Progenitor cell of endocrine pancreas (in vitro differentiated cells): ENCODE measurements around the gene FANCL. TPM values are rescaled to one million over a fixed set of nuclear protein-coding genes. Genes with fewer than 3 reads are reported as not detected.

Experiments
- DNase-seq: peaks from one replicate; pipeline ENCODE4 v3.0.0; 2021; ENCODE audit warnings: low spot score; ENCODE audit not compliant: unreplicated experiment
- H3K27ac Mint-ChIP-seq: 2 replicates; pipeline ENCODE4 v1.8.0; 2021; ENCODE audit warnings: mild to moderate bottlenecking, moderate library complexity, mixed read lengths
- H3K27me3 Mint-ChIP-seq: 2 replicates; pipeline ENCODE4 v1.8.0; 2021; ENCODE audit warnings: mixed read lengths
- H3K36me3 Mint-ChIP-seq: 2 replicates; pipeline ENCODE4 v1.8.0; 2022; ENCODE audit warnings: mixed read lengths; ENCODE audit not compliant: insufficient read depth
- H3K4me1 Mint-ChIP-seq: 2 replicates; pipeline ENCODE4 v1.8.0; 2021; ENCODE audit warnings: low read depth, mixed read lengths
- H3K4me3 Mint-ChIP-seq: 2 replicates; pipeline ENCODE4 v1.8.0; 2021; ENCODE audit warnings: low read depth, mild to moderate bottlenecking, moderate library complexity, mixed read lengths
- H3K9me3 Mint-ChIP-seq: 2 replicates; pipeline ENCODE4 v1.8.0; 2021; ENCODE audit warnings: low read depth, mixed read lengths
- CTCF ChIP-seq: fragments of 200-600 bp; sonication (generic); IDR thresholded peaks from one replicate; pipeline ENCODE4 v1.5.0; 2021; ENCODE audit warnings: antibody characterized with exemption, mild to moderate bottlenecking; ENCODE audit not compliant: unreplicated experiment
- total RNA-seq: library from RNA; stranded (reverse); gene quantifications from 2 replicates; pipeline ENCODE4 v1.2.1, GENCODE V29; 2021

Gene FANCL
- total RNA-seq, 1 donor from 2014 or later = 40.0 TPM

DNA sequence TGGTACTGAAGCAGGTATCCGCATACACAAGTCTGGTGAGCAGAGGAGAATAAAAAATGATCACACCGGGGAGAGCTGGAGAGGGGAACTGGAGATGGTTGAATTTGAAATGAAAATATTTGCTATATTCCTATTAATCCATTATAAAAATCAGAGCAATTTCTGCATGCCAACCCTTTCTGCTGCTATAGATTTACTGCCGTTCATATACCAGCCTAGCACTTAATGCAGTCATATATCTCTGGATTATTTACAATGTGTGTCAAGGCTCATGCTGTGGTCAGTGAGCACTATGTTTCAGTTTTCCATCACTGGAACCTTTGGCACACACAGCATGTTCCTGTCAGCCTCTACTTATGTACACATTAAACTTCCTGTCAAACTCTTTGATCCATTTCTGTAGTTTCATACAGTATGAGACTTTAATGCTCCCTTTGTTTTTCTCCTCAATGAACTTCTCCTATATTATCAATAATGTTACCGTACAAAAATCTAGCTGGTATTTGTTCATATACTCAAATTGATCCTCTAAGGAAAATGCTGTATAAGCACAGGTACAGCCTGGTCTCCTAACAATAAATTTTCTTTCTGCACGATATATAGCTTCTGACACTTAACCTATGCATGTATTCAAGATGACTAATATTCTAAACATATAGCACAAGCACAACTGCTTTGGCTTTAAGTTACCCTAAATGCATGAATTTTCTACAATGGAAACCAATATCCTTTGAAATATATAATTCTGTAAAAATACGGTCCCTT lies 36.7 kb downstream of the FANCL start:
- Mint-ChIP-seq H3K9me3 (no peaks in the 10 kb centered on the region), H3K27me3 (no peaks in the 10 kb centered on the region), H3K27ac (no peak overlapping the region), H3K36me3 (peaks cover 7% of the 10 kb centered on the region), H3K4me3 (no peak overlapping the region), H3K4me1 (peaks cover 18% of the 10 kb centered on the region)
- TF ChIP-seq CTCF = no peak
- DNase-seq = no peak

DNA sequence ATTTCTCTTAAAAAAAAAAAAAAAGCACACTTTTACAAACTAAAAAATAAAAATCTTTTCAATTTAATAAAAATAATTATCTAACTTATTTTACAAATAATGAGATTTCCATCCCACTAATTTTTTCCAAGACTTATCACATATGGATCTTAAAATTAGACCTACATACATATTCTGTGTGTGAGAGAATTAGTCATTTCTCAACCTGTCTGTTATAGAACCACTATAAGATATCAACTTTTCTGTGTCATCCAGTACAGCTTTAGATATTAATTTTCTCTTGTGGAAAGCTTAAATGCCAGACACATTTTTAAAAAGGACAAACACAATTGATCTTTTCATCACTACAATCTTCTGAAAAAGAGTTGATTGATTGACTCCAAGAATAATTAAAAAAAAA lies 38.1 kb downstream of the FANCL start:
- Mint-ChIP-seq H3K27ac (no peak overlapping the region), H3K9me3 (no peaks in the 10 kb centered on the region), H3K4me3 (no peak overlapping the region), H3K4me1 (peaks cover 13% of the 10 kb centered on the region), H3K36me3 (peaks cover 4% of the 10 kb centered on the region), H3K27me3 (no peaks in the 10 kb centered on the region)
- no peak for DNase-seq
- TF ChIP-seq CTCF = no peak

DNA sequence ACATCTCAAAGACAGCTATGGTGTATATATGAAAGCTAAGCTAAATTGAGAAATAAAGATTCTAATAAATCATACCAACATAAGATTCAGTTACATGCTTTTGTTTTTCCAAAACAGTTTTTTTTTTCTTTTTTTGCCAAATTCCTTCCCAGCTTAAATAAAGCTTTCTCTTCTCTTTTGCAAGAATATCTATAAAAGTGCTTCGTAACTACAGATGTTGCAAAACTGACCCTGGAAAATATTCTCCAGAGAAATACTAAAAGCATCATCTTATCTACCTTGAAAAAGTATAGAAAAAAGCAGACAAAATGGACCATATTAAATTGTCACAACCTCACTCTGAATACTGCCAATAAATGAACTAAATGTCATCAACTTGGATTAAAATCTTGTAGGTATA lies 38.7 kb downstream of the FANCL start:
- TF ChIP-seq CTCF = no peak
- H3K4me3 Mint-ChIP-seq = no peak overlapping the region
- peaks cover 5% of the 10 kb centered on the region for H3K36me3 Mint-ChIP-seq
- no peak for DNase-seq
- H3K4me1 Mint-ChIP-seq = peaks cover 13% of the 10 kb centered on the region
- no peaks in the 10 kb centered on the region for H3K27me3 Mint-ChIP-seq
- H3K27ac Mint-ChIP-seq = no peak overlapping the region
- H3K9me3 Mint-ChIP-seq = no peaks in the 10 kb centered on the region

DNA sequence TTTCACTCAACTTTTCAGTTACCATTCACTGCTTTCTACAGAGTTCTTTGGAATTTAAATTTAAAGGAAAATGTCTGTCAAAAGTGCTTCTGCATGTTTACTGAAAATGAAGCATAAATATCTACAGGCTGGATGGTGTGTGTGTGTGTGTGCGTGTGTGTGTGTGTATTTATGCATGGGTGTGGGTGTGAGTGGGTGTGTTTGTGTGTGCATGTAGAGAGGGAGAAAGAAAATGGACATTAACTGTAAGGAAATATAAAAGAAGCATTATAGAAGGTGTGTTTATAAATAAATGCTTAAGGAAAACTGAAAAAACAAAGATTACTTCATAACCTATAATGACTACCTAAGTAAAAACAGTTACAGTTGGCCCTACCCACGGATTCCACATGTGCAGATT lies 43.2 kb downstream of the FANCL start:
- H3K27ac Mint-ChIP-seq = peak overlapping the region; percentile 25
- H3K4me3 Mint-ChIP-seq = no peak overlapping the region
- no peaks in the 10 kb centered on the region for H3K27me3 Mint-ChIP-seq
- DNase-seq = no peak
- no peak for TF ChIP-seq CTCF
- H3K4me1 Mint-ChIP-seq = peaks cover 8% of the 10 kb centered on the region
- H3K36me3 Mint-ChIP-seq = peaks cover 4% of the 10 kb centered on the region
- H3K9me3 Mint-ChIP-seq = no peaks in the 10 kb centered on the region

DNA sequence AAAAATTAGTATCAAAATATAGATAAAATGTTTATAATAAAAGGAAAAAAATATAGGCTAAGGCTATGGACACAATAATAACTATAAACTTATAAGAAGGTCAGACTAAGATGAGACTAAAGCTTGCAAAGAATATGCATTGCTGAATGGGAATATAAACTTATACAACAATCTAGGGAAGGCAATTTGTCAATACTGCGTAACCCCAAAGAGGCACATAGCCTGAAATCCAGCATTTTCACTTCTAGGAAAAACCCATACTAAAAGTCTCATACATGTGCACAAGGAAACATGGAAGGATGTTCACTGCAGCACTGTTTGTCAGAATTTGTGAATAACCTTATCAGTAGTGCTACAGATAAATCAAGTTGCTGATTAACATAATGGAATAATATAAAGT lies 45.5 kb downstream of the FANCL start:
- TF ChIP-seq CTCF = no peak
- Mint-ChIP-seq H3K27me3 (no peaks in the 10 kb centered on the region), H3K9me3 (no peaks in the 10 kb centered on the region), H3K36me3 (peaks cover 4% of the 10 kb centered on the region), H3K4me1 (peaks cover 4% of the 10 kb centered on the region), H3K4me3 (no peak overlapping the region), H3K27ac (no peak overlapping the region)
- no peak for DNase-seq
